Neuron (in vitro differentiated cells): ENCODE results near the gene SEMA4A.
"Not testable (repeated sequence)": the region's sequence is repeated elsewhere in the genome, so short reads cannot be mapped to it uniquely, and the experiment has no call there.

ENCODE experiments used
- H2AFZ ChIP-seq: one replicate; pipeline ENCODE4 v1.6.1; 2013; ENCODE audit warnings: low read depth, mild to moderate bottlenecking, inconsistent platforms, low read length, moderate library complexity
- H3K27me3 ChIP-seq: one replicate; pipeline ENCODE4 v1.6.1; 2013; ENCODE audit warnings: low read length; ENCODE audit not compliant: insufficient read depth
- H3K36me3 ChIP-seq: one replicate; pipeline ENCODE4 v1.6.1; 2013; ENCODE audit warnings: low read length; ENCODE audit not compliant: insufficient read depth
- H3K4me1 ChIP-seq: one replicate; pipeline ENCODE4 v1.6.1; 2013; ENCODE audit warnings: low read length; ENCODE audit not compliant: insufficient read depth
- H3K4me3 ChIP-seq: 2 replicates; pipeline ENCODE4 v1.5.1; 2013; ENCODE audit warnings: mild to moderate bottlenecking, low read length, moderate library complexity
- H3K9me3 ChIP-seq: one replicate; pipeline ENCODE4 v1.6.1; 2013; ENCODE audit warnings: low read length

The SEMA4A gene

GRCh38 chr1:156122519-156123355 lies 30.6 kb upstream of the SEMA4A start:
- Histone ChIP-seq H3K9me3 (no peaks in the 10 kb centered on the region), H3K4me1 (peaks cover 26% of the 10 kb centered on the region), H3K27me3 (no peaks in the 10 kb centered on the region), H3K36me3 (peaks cover 18% of the 10 kb centered on the region), H3K4me3 (no peak overlapping the region), H2AFZ (no peak overlapping the region)

- H3K36me3 ChIP-seq, result peaks cover 18% of the 10 kb centered on the region
- peaks cover 32% of the 10 kb centered on the region for H3K4me1 ChIP-seq
- H3K4me3 ChIP-seq, result no peak overlapping the region
- no peak overlapping the region for H2AFZ ChIP-seq
- no peaks in the 10 kb centered on the region for H3K27me3 ChIP-seq
- H3K9me3 ChIP-seq, result no peaks in the 10 kb centered on the region
Measured at GRCh38 chr1:156123356-156124196, 29.8 kb upstream of the SEMA4A start.

- Histone ChIP-seq H3K4me1 (peaks cover 45% of the 10 kb centered on the region), H3K9me3 (no peaks in the 10 kb centered on the region), H3K27me3 (no peaks in the 10 kb centered on the region), H2AFZ (no peak overlapping the region), H3K4me3 (no peak overlapping the region), H3K36me3 (peaks cover 13% of the 10 kb centered on the region)
Measured at GRCh38 chr1:156124557-156125483, 28.6 kb upstream of the SEMA4A start.

- not testable (repeated sequence) for H3K9me3 ChIP-seq, H2AFZ ChIP-seq, H3K36me3 ChIP-seq, H3K4me3 ChIP-seq, H3K27me3 ChIP-seq
- H3K4me1 ChIP-seq, result peaks cover 49% of the 10 kb centered on the region
Measured at GRCh38 chr1:156125544-156125943, 27.8 kb upstream of the SEMA4A start.

DNA sequence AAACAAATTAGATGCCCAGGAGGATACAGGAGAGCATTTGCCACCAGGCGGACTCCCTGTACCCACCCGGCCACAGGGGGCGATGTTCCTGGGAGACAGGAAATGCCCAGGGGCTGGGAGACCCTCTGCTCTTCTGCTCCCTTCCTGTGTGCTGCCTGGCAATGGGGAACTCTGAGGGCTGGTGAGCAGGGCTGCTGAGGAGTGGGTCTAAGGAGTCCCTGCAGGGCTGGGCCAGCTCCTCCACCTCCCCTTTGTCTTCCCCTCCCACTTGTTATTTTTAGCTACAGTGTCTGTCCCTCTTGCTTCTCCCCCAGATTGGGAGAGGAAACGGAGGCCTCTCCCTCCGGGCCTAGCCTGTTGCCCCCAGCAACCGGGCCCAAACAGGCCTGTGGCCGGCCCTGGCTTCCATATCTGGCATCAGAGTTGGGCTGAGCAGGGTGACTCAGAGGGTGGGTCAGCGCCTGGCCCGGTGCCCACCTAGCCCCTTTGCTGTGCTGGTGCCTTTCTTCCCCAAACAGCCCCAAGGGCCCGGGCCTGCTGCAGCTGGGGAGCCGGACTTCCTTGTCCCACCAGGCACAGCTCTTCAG lies 27.2 kb upstream of the SEMA4A start:
- Histone ChIP-seq H3K4me1 (peaks cover 49% of the 10 kb centered on the region), H3K4me3 (no peak overlapping the region), H3K27me3 (no peaks in the 10 kb centered on the region)

GRCh38 chr1:156126630-156127534 lies 26.5 kb upstream of the SEMA4A start:
- peaks cover 10% of the 10 kb centered on the region for H3K36me3 ChIP-seq
- H2AFZ ChIP-seq, result no peak overlapping the region
- no peaks in the 10 kb centered on the region for H3K9me3 ChIP-seq
- no peak overlapping the region for H3K4me3 ChIP-seq
- H3K4me1 ChIP-seq, result peaks cover 43% of the 10 kb centered on the region
- H3K27me3 ChIP-seq, result no peaks in the 10 kb centered on the region

More for the DNA sequence above, 27.2 kb upstream of the SEMA4A start:
- Histone ChIP-seq H2AFZ (no peak overlapping the region), H3K9me3 (no peaks in the 10 kb centered on the region), H3K36me3 (peaks cover 9% of the 10 kb centered on the region)

GRCh38 chr1:156128308-156128653 lies 25.1 kb upstream of the SEMA4A start:
- Histone ChIP-seq H3K36me3 (peaks cover 14% of the 10 kb centered on the region), H3K4me3 (no peak overlapping the region), H3K27me3 (no peaks in the 10 kb centered on the region), H2AFZ (no peak overlapping the region), H3K4me1 (peaks cover 30% of the 10 kb centered on the region), H3K9me3 (no peaks in the 10 kb centered on the region)

DNA sequence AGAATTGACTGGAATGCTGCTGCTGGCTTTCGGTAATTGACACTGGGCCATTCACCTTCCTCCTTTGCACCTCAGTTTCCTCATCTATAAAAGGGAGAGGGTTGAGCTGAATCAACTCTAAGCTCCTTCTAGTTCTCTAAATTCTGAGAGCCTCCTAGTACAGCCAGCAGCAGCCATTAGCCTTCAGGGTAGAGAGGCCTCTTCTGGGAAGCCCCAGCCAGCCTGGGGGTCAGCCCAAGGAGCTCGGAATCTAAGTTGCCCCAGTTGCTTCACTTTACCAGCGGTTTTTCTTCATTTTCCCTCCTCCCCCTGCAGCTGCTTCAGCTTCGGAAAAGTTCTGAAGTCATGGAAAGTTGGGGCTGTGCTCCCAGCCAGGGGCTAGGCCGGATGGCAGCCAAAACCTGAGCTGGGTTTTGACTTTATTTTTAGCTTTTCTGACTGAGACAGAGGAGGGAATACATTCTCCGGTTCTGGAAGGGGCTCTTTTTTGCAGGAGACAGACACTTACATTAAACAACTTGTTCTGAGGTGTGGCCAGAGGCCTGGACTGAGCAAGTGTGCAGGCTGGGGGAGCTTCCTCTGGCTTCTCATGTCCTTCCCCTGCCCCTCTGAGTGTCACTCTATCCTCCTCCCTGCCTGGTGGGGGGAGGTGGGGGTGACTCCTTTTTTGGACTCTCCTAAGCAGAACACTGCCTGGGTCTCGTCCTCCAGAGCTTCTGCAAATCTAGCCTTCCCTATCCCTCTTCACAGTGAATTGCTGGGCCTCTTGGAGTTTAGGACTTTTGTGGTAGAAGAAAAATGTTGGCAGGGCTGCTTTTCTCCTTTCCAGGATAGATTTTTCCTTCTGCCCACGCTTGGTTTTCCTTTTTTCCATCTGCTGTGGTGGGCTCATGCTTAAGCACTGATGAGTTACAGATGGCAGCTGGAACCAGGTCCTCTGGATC lies 24.5 kb upstream of the SEMA4A start:
- Histone ChIP-seq H3K9me3 (no peaks in the 10 kb centered on the region), H3K4me1 (peaks cover 23% of the 10 kb centered on the region), H2AFZ (no peak overlapping the region), H3K36me3 (peaks cover 19% of the 10 kb centered on the region), H3K27me3 (no peaks in the 10 kb centered on the region), H3K4me3 (no peak overlapping the region)

DNA sequence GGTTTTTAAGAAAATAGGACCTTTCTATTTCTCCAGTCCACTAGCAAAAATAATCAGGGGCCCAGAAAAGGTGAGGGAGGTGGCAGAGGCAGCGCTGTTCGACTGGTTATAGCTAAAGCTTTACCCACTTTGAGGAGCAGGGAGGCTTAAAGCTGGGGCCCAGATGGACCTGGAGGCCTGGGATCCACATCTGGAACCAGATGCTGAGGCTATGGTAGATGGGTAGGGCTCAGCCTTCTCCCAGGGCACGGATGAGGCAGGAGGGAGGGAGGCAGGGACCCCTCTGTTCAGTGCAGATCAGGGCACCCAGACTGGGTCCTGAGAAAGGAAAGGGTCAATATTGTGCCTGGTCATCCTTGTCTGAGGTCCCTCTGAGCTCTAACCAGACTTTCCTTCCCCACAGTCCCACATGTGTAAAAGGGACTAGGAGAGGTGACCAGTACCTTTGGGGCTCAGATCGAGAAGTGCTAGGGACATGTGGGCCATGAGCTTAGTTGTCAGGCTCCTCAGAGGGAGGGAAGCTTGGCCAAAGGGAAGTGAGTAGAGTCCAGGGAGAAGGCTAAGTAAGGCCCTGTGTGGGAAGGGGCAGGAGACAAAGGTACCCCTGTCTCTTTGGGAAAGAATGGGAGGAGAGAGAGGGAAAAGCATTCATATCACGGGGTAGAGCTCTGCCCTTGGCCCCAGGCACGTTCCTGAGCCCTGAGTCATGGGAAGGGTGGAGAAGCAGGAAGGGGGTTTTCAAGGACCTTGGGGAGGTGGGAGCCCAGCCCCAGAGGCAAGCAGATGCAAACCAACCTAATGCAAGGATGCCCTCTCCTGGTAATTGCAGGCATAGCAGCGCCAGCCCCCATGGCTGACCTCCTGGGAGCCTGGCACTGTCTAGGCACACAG lies 23.5 kb upstream of the SEMA4A start:
- Histone ChIP-seq H3K36me3 (peaks cover 29% of the 10 kb centered on the region), H3K4me3 (no peak overlapping the region), H3K4me1 (peaks cover 23% of the 10 kb centered on the region), H3K27me3 (no peaks in the 10 kb centered on the region), H2AFZ (no peak overlapping the region), H3K9me3 (no peaks in the 10 kb centered on the region)

DNA sequence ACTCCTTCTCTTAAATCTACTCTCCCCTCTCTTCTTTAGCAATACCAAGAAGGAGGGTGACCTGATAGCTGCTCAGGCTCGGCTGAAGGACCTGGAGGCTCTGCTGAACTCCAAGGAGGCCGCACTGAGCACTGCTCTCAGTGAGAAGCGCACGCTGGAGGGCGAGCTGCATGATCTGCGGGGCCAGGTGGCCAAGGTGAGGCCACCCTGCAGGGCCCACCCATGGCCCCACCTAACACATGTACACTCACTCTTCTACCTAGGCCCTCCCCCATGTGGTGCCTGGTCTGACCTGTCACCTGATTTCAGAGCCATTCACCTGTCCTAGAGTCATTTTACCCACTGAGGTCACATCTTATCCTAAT lies 22.8 kb upstream of the SEMA4A start:
- Histone ChIP-seq H3K4me3 (no peak overlapping the region), H3K36me3 (peaks cover 35% of the 10 kb centered on the region)

More for the DNA sequence above, 22.8 kb upstream of the SEMA4A start:
- Histone ChIP-seq H3K9me3 (no peaks in the 10 kb centered on the region), H2AFZ (no peak overlapping the region), H3K4me1 (peaks cover 23% of the 10 kb centered on the region), H3K27me3 (no peaks in the 10 kb centered on the region)
